ENCODE measurements around the gene DDX21.
A peak's percentile ranks its signal among the peaks of the same experiment; 100 is the strongest.
"Not testable (repeated sequence)": the region's sequence is repeated elsewhere in the genome, so short reads cannot be mapped to it uniquely, and the experiment has no call there.

DDX21 gene

GRCh38 chr10:68938117-68938516 is 17.9 kb upstream of the DDX21 start:
- no peaks in the 10 kb centered on the region for H3K9me3 ChIP-seq (ENCODE audit: control extremely low read depth in 1 of 5, control insufficient read depth in 4 of 5, insufficient read depth in 2 of 5, low read depth in 1 of 5, low read length in 4 of 5)
- no peaks in the 10 kb centered on the region for H3K27me3 ChIP-seq (replicated peaks in 2 of 5; ENCODE audit: control insufficient read depth in 4 of 5, insufficient read depth in 5 of 5, low read length in 4 of 5)
- ChIA-PET POLR2A (no interaction called here), CTCF (interaction anchor here (1.2 kb wide), 1 partner anchor 189 kb away, joined by 3 read pairs; no protein-coding TSS in a partner anchor)
- no peaks in the 10 kb centered on the region for H3K4me1 ChIP-seq (ENCODE audit: control extremely low read depth in 1 of 4, control insufficient read depth in 4 of 4, insufficient read depth in 4 of 4, low read length in 3 of 4)
- H3K4me3 ChIP-seq (ENCODE audit: control insufficient read depth in 1 of 7, extremely low read depth in 1 of 7, insufficient read depth in 4 of 7, low read depth in 2 of 7, low read length in 6 of 7), result no peak overlapping the region
- 100% methylated on average over 1 of the region's 2 CpGs for WGBS (ENCODE audit: insufficient coverage)
- H3K27ac ChIP-seq (ENCODE audit: insufficient read depth in 1 of 2, low read depth in 1 of 2, low read length in 2 of 2, poor library complexity in 1 of 2, severe bottlenecking in 2 of 2), result no peak overlapping the region
- peaks cover 20 to 64% (median 39%) of the 10 kb centered on the region in 4 experiments for H3K36me3 ChIP-seq (ENCODE audit: control insufficient read depth in 4 of 4, insufficient read depth in 4 of 4, low read length in 3 of 4)
- no peak for DNase-seq

DNA sequence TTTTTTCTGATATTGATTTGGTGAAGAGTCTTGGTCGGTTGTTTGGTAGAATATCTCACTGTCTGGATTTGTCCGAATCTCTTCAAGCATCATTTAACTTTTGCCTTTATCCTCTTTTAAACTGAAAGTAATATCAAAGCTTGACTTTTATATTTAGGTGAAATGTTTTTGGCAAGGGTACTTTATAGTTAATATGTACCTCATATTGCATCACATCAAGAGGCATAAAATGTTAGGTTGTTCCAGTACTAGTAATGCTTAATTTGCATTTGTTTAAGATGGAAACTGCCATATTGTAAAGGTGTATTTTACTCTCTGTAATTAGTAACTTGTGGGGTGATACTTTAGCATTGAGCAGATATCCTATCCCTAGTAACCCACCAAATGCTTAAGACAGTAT is 17.1 kb upstream of the DDX21 start:
- Histone ChIP-seq H3K9me3 (ENCODE audit: control extremely low read depth in 1 of 5, control insufficient read depth in 4 of 5, insufficient read depth in 2 of 5, low read depth in 1 of 5, low read length in 4 of 5) (no peaks in the 10 kb centered on the region), H3K36me3 (ENCODE audit: control insufficient read depth in 4 of 4, insufficient read depth in 4 of 4, low read length in 3 of 4) (peaks cover 20 to 69% (median 38%) of the 10 kb centered on the region in 4 experiments), H3K27me3 (replicated peaks in 2 of 5; ENCODE audit: control insufficient read depth in 4 of 5, insufficient read depth in 5 of 5, low read length in 4 of 5) (no peaks in the 10 kb centered on the region), H3K4me1 (ENCODE audit: control extremely low read depth in 1 of 4, control insufficient read depth in 4 of 4, insufficient read depth in 4 of 4, low read length in 3 of 4) (no peaks in the 10 kb centered on the region), H3K27ac (ENCODE audit: insufficient read depth in 1 of 2, low read depth in 1 of 2, low read length in 2 of 2, poor library complexity in 1 of 2, severe bottlenecking in 2 of 2) (no peak overlapping the region), H3K4me3 (ENCODE audit: control insufficient read depth in 1 of 7, extremely low read depth in 1 of 7, insufficient read depth in 4 of 7, low read depth in 2 of 7, low read length in 6 of 7) (no peak overlapping the region)
- no peak for DNase-seq
- no CpG with 5 or more reads among the region's 2 CpGs for WGBS (ENCODE audit: insufficient coverage)
- CTCF ChIA-PET, result interaction anchor here (0.6 to 1.2 kb wide), 2 partner anchors 18 to 190 kb away, joined by 3 to 4 read pairs; partner anchors contain the start of gene DDX21
- POLR2A ChIA-PET, result interaction anchor here (0.7 kb wide), 1 partner anchor 13 kb away, joined by 3 read pairs; no protein-coding TSS in a partner anchor

GRCh38 chr10:68940917-68941316 is 15.1 kb upstream of the DDX21 start:
- H3K4me1 ChIP-seq (ENCODE audit: control extremely low read depth in 1 of 4, control insufficient read depth in 4 of 4, insufficient read depth in 4 of 4, low read length in 3 of 4), result not testable (repeated sequence)

DNA sequence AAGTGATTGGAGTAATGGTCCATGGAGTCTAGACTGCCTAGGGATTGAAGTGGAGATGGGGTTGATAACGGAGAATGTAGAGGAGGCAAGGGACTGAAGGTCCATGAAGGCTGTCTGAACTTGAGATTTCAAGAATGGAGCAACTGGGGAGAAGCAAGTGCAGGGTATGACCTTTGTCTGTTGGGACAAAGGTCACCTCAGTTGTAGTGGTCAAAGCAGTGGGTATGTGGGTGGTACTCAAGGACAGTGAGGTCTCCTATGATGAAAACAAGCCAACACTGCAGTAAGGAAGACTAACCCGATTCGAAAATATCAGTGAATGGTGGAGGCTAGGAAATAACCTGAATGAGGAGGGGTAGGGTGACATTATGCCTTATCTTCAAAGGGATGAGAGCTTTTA is 5.4 kb upstream of the DDX21 start:
- Histone ChIP-seq H3K36me3 (ENCODE audit: control insufficient read depth in 4 of 4, insufficient read depth in 4 of 4, low read length in 3 of 4) (peaks cover 14 to 52% (median 37%) of the 10 kb centered on the region in 4 experiments), H3K27ac (ENCODE audit: insufficient read depth in 1 of 2, low read depth in 1 of 2, low read length in 2 of 2, poor library complexity in 1 of 2, severe bottlenecking in 2 of 2) (no peak overlapping the region), H3K4me1 (ENCODE audit: control extremely low read depth in 1 of 4, control insufficient read depth in 4 of 4, insufficient read depth in 4 of 4, low read length in 3 of 4) (peaks cover 0 to 8% (median 5%) of the 10 kb centered on the region in 4 experiments), H3K9me3 (ENCODE audit: control extremely low read depth in 1 of 5, control insufficient read depth in 4 of 5, insufficient read depth in 2 of 5, low read depth in 1 of 5, low read length in 4 of 5) (no peaks in the 10 kb centered on the region), H3K27me3 (replicated peaks in 2 of 5; ENCODE audit: control insufficient read depth in 4 of 5, insufficient read depth in 5 of 5, low read length in 4 of 5) (no peaks in the 10 kb centered on the region), H3K4me3 (ENCODE audit: control insufficient read depth in 1 of 7, extremely low read depth in 1 of 7, insufficient read depth in 4 of 7, low read depth in 2 of 7, low read length in 6 of 7) (no peak overlapping the region)
- 100% methylated on average over 3 of the region's 3 CpGs for WGBS (ENCODE audit: insufficient coverage)
- no peak for DNase-seq
- POLR2A ChIA-PET, result no interaction called here
- CTCF ChIA-PET, result interaction anchor here (1.7 kb wide), 1 partner anchor 9 kb away, joined by 3 read pairs; no protein-coding TSS in a partner anchor

More at GRCh38 chr10:68940917-68941316, 15.1 kb upstream of the DDX21 start:
- CTCF ChIA-PET, result interaction anchor here (1.6 to 4.0 kb wide), 2 partner anchors 14 to 15 kb away, joined by 5 to 16 read pairs; partner anchors contain the start of gene DDX21
- not testable (repeated sequence) for H3K4me3 ChIP-seq (ENCODE audit: control insufficient read depth in 1 of 7, extremely low read depth in 1 of 7, insufficient read depth in 4 of 7, low read depth in 2 of 7, low read length in 6 of 7); H3K27ac ChIP-seq (ENCODE audit: insufficient read depth in 1 of 2, low read depth in 1 of 2, low read length in 2 of 2, poor library complexity in 1 of 2, severe bottlenecking in 2 of 2); H3K27me3 ChIP-seq (replicated peaks in 2 of 5; ENCODE audit: control insufficient read depth in 4 of 5, insufficient read depth in 5 of 5, low read length in 4 of 5); DNase-seq; H3K9me3 ChIP-seq (ENCODE audit: control extremely low read depth in 1 of 5, control insufficient read depth in 4 of 5, insufficient read depth in 2 of 5, low read depth in 1 of 5, low read length in 4 of 5)
- POLR2A ChIA-PET, result interaction anchor here (0.7 kb wide), 1 partner anchor 246 kb away, joined by 3 read pairs; no protein-coding TSS in a partner anchor
- H3K36me3 ChIP-seq (ENCODE audit: control insufficient read depth in 4 of 4, insufficient read depth in 4 of 4, low read length in 3 of 4), result peaks cover 21 to 71% (median 38%) of the 10 kb centered on the region in 4 experiments

DNA sequence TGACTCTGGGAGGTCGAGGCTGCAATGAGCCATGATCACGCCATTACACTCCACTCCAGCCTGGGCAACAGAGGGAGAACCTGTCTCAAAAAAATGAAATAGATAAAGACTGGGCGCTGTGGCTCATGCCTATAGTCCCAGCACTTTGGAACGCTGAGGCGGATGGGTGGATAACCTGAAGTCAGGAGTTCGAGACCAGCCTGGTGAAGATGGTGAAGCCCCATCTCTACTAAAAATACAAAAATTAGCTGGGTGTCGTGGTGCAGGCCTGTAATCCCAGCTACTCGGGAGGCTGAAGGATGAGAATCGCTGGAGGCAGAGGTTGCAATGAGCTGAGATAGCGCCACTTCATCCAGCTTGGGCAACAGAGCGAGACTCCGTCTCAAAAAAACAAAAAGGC is 1.1 kb upstream of the DDX21 start:
- WGBS (ENCODE audit: insufficient coverage), result 93% methylated on average over 8 of the region's 12 CpGs
- ChIA-PET CTCF (interaction anchor here (0.8 to 4.7 kb wide), 7 partner anchors 13 to 167 kb away, joined by 3 to 16 read pairs (median 3); no protein-coding TSS in a partner anchor), POLR2A (no interaction called here)
- peak overlapping the region in 1 of 2 experiments; percentile 94 for H3K27ac ChIP-seq (ENCODE audit: insufficient read depth in 1 of 2, low read depth in 1 of 2, low read length in 2 of 2, poor library complexity in 1 of 2, severe bottlenecking in 2 of 2)
- no peak for DNase-seq
- no peaks in the 10 kb centered on the region for H3K9me3 ChIP-seq (ENCODE audit: control extremely low read depth in 1 of 5, control insufficient read depth in 4 of 5, insufficient read depth in 2 of 5, low read depth in 1 of 5, low read length in 4 of 5)
- peaks cover 3 to 32% (median 11%) of the 10 kb centered on the region in 4 experiments for H3K36me3 ChIP-seq (ENCODE audit: control insufficient read depth in 4 of 4, insufficient read depth in 4 of 4, low read length in 3 of 4)
- H3K4me3 ChIP-seq (ENCODE audit: control insufficient read depth in 1 of 7, extremely low read depth in 1 of 7, insufficient read depth in 4 of 7, low read depth in 2 of 7, low read length in 6 of 7), result peak overlapping the region in 4 of 7 experiments; percentile 93 to 99 (median 96)
- no peaks in the 10 kb centered on the region for H3K27me3 ChIP-seq (replicated peaks in 2 of 5; ENCODE audit: control insufficient read depth in 4 of 5, insufficient read depth in 5 of 5, low read length in 4 of 5)
- peaks cover 9 to 28% (median 19%) of the 10 kb centered on the region in 4 experiments for H3K4me1 ChIP-seq (ENCODE audit: control extremely low read depth in 1 of 4, control insufficient read depth in 4 of 4, insufficient read depth in 4 of 4, low read length in 3 of 4)

DNA sequence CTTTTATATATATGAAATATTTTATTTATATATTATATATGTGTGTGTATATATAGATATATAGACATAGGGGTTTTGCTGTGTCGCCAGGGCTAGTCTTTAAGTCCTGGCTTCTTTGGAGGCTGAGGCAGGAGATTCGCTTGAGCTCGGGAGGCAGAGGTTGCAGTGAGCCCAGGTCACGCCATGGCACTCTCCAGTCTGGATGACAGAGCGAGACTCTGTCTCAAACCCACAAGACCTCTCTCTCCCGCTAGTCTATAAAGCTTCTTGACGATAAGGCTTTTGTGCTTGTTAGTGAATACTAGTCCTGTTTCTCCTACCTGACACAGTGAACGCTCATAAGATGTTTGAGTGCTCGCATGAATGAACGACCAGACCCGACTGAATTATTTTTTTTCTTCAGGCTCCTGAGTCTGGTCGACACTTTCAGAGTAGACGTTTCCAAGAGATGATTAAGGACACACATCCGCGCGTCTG is 577 bp upstream of the DDX21 start:
- DNase-seq, result no peak

DNA sequence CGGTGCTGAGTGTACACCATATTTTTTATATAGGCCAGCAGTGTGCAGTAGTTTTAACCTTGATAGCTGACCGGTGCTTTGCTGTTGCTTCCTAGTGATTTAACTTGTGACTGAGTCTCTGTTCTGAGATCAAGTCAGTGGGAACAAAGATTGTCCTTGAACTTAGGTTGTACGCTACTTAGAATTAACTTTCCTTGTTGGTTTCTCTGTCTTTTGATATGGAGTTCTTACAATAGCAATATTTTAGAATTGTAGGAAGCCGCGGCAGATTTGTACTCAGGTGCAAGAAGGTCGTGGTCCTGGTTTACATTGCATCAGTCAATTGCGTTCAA is 1.3 kb downstream of the DDX21 start:
- Histone ChIP-seq H3K27ac (ENCODE audit: insufficient read depth in 1 of 2, low read depth in 1 of 2, low read length in 2 of 2, poor library complexity in 1 of 2, severe bottlenecking in 2 of 2) (peak overlapping the region; percentile 86 to 94), H3K4me3 (ENCODE audit: control insufficient read depth in 1 of 7, extremely low read depth in 1 of 7, insufficient read depth in 4 of 7, low read depth in 2 of 7, low read length in 6 of 7) (peak overlapping the region in 6 of 7 experiments; percentile 55 to 99 (median 94)), H3K4me1 (ENCODE audit: control extremely low read depth in 1 of 4, control insufficient read depth in 4 of 4, insufficient read depth in 4 of 4, low read length in 3 of 4) (peaks cover 9 to 30% (median 20%) of the 10 kb centered on the region in 4 experiments), H3K27me3 (replicated peaks in 2 of 5; ENCODE audit: control insufficient read depth in 4 of 5, insufficient read depth in 5 of 5, low read length in 4 of 5) (no peaks in the 10 kb centered on the region), H3K9me3 (ENCODE audit: control extremely low read depth in 1 of 5, control insufficient read depth in 4 of 5, insufficient read depth in 2 of 5, low read depth in 1 of 5, low read length in 4 of 5) (no peaks in the 10 kb centered on the region), H3K36me3 (ENCODE audit: control insufficient read depth in 4 of 4, insufficient read depth in 4 of 4, low read length in 3 of 4) (peaks cover 9 to 38% (median 17%) of the 10 kb centered on the region in 4 experiments)
- no peak for DNase-seq
- CTCF ChIA-PET, result interaction anchor here (1.2 to 4.7 kb wide), 2 partner anchors 11 to 15 kb away, joined by 4 to 16 read pairs; no protein-coding TSS in a partner anchor
- POLR2A ChIA-PET, result interaction anchor here (0.7 to 1.0 kb wide), 2 partner anchors 10 to 12 kb away, joined by 3 read pairs; no protein-coding TSS in a partner anchor
- 62% methylated on average over 6 of the region's 7 CpGs for WGBS (ENCODE audit: insufficient coverage)

More for the DNA sequence above, 577 bp upstream of the DDX21 start:
- Histone ChIP-seq H3K4me1 (ENCODE audit: control extremely low read depth in 1 of 4, control insufficient read depth in 4 of 4, insufficient read depth in 4 of 4, low read length in 3 of 4) (peaks cover 9 to 30% (median 20%) of the 10 kb centered on the region in 4 experiments), H3K9me3 (ENCODE audit: control extremely low read depth in 1 of 5, control insufficient read depth in 4 of 5, insufficient read depth in 2 of 5, low read depth in 1 of 5, low read length in 4 of 5) (no peaks in the 10 kb centered on the region), H3K27ac (ENCODE audit: insufficient read depth in 1 of 2, low read depth in 1 of 2, low read length in 2 of 2, poor library complexity in 1 of 2, severe bottlenecking in 2 of 2) (peak overlapping the region; percentile 86 to 94), H3K4me3 (ENCODE audit: control insufficient read depth in 1 of 7, extremely low read depth in 1 of 7, insufficient read depth in 4 of 7, low read depth in 2 of 7, low read length in 6 of 7) (peak overlapping the region; percentile 79 to 99 (median 94)), H3K27me3 (replicated peaks in 2 of 5; ENCODE audit: control insufficient read depth in 4 of 5, insufficient read depth in 5 of 5, low read length in 4 of 5) (no peaks in the 10 kb centered on the region), H3K36me3 (ENCODE audit: control insufficient read depth in 4 of 4, insufficient read depth in 4 of 4, low read length in 3 of 4) (peaks cover 5 to 32% (median 8%) of the 10 kb centered on the region in 4 experiments)
- 6% methylated on average over 16 of the region's 16 CpGs for WGBS (ENCODE audit: insufficient coverage)
- ChIA-PET POLR2A (interaction anchor here (0.8 kb wide), 1 partner anchor 13 kb away, joined by 4 read pairs; no protein-coding TSS in a partner anchor), CTCF (interaction anchor here (0.8 to 4.7 kb wide), 10 partner anchors 13 to 166 kb away, joined by 3 to 16 read pairs (median 3); no protein-coding TSS in a partner anchor)

Data from common myeloid progenitor, CD34-positive (primary cell).